Thoracic aorta (tissue), 2 donors: Measurements from ENCODE around the gene MAP3K13. TPM values are rescaled to one million over a fixed set of nuclear protein-coding genes. Genes with fewer than 3 reads are reported as not detected.

Experiments
- ATAC-seq: fragments of 150-250 bp; one replicate; pipeline ENCODE4 v1.8.0; 2017; ENCODE audit warnings: low read depth; ENCODE audit not compliant: insufficient number of reproducible peaks, low FRiP score
- DNase-seq: peaks from one replicate; pipeline ENCODE4 v3.0.0-alpha.2; 2020; ENCODE audit warnings: low spot score
- H3K27ac ChIP-seq, 2 donors: fragments of 200-600 bp; sonication (generic); 1 replicate in 1 of 2; 2 replicates in 1 of 2; pipeline ENCODE4 v1.5.1; 2016; ENCODE audit warnings: mild to moderate bottlenecking in 2 of 2, moderate library complexity in 2 of 2
- H3K27me3 ChIP-seq: fragments of 200-600 bp; sonication (generic); replicated peaks from 2 replicates; pipeline ENCODE4 v1.6.0; 2016; ENCODE audit warnings: mild to moderate bottlenecking; ENCODE audit not compliant: insufficient read depth
- H3K36me3 ChIP-seq: fragments of 200-600 bp; sonication (generic); one replicate; pipeline ENCODE4 v1.5.1; 2016
- H3K4me1 ChIP-seq, 2 donors: fragments of 200-600 bp; sonication (generic); 1 replicate in 1 of 2; 2 replicates in 1 of 2; pipeline versions ENCODE4 v1.5.1 to v1.6.0; 2016; ENCODE audit warnings: low read depth in 2 of 2, mild to moderate bottlenecking in 1 of 2; ENCODE audit not compliant: control insufficient read depth in 1 of 2
- H3K4me3 ChIP-seq: fragments of 200-600 bp; sonication (generic); 2 replicates; pipeline ENCODE4 v1.5.1; 2016; ENCODE audit warnings: mild to moderate bottlenecking
- H3K9me3 ChIP-seq: fragments of 200-600 bp; sonication (generic); 2 replicates; pipeline ENCODE4 v1.5.1; 2016
- total RNA-seq, 2 donors: library from RNA; depleted of rRNA; stranded (reverse); fragments of >200 nt; gene quantifications; one replicate each; pipeline versions ENCODE4 v1.1.0 to v1.2.3, GENCODE V29; 2016
- TF ChIP-seq, protein P1 (sequence below): fragments of 200-600 bp; sonication (generic); IDR thresholded peaks from one replicate; pipeline ENCODE4 v1.5.1; 2019; ENCODE audit warnings: antibody characterized with exemption

Gene MAP3K13
- total RNA-seq, 2 donors from 2014 or later = 17.3 to 21.9 TPM

DNA sequence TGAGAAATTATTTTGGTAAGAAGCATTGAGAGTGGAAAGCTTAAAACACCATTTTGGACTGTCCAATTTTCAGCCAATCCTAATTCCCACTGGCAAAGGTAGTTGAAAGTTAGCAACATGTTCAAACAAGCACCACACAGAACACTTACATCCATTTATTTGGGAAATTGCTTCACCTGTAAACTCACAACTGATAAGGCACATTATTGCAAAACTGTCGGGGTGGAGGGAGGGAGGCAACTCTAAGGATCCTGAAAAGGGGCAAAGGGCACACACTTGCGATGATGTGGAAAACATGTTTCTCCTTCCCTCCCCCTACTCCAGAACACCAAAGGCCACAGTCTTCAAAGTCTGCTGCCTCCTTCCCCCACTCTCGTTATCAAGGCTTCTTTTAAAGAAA lies 126.5 kb downstream of the MAP3K13 start:
- H3K36me3 ChIP-seq = peaks cover 17% of the 10 kb centered on the region
- H3K4me3 ChIP-seq = no peak overlapping the region
- H3K9me3 ChIP-seq = no peaks in the 10 kb centered on the region
- ATAC-seq (no peak), DNase-seq (no peak)
- H3K27ac ChIP-seq = no peak overlapping the region
- no peaks in the 10 kb centered on the region for H3K4me1 ChIP-seq
- H3K27me3 ChIP-seq = no peaks in the 10 kb centered on the region
- TF ChIP-seq, protein P1, sequence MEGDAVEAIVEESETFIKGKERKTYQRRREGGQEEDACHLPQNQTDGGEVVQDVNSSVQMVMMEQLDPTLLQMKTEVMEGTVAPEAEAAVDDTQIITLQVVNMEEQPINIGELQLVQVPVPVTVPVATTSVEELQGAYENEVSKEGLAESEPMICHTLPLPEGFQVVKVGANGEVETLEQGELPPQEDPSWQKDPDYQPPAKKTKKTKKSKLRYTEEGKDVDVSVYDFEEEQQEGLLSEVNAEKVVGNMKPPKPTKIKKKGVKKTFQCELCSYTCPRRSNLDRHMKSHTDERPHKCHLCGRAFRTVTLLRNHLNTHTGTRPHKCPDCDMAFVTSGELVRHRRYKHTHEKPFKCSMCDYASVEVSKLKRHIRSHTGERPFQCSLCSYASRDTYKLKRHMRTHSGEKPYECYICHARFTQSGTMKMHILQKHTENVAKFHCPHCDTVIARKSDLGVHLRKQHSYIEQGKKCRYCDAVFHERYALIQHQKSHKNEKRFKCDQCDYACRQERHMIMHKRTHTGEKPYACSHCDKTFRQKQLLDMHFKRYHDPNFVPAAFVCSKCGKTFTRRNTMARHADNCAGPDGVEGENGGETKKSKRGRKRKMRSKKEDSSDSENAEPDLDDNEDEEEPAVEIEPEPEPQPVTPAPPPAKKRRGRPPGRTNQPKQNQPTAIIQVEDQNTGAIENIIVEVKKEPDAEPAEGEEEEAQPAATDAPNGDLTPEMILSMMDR = no peak

DNA sequence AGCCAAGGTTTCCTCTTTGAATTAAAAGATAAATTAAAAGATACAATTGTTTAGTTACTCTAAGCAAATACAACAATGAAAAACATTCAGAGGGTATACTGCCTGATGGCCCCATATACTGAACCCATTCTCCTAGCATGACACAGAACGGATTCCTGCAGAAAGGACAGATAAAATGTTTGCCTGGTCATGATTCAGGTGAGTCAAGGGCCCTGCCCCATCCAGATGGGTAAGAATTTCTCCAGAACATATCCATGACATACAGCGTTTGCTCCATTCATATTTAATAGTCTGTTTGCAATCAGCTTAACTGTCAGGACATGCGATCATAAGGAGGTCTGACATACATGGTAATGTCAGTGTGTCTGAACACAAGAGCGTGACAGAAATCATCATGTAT lies 127.3 kb downstream of the MAP3K13 start:
- TF ChIP-seq, protein P1 = no peak
- Histone ChIP-seq H3K36me3 (peaks cover 22% of the 10 kb centered on the region), H3K27ac (no peak overlapping the region), H3K9me3 (no peaks in the 10 kb centered on the region), H3K4me1 (no peaks in the 10 kb centered on the region), H3K27me3 (no peaks in the 10 kb centered on the region), H3K4me3 (no peak overlapping the region)
- ATAC-seq (no peak), DNase-seq (no peak)

DNA sequence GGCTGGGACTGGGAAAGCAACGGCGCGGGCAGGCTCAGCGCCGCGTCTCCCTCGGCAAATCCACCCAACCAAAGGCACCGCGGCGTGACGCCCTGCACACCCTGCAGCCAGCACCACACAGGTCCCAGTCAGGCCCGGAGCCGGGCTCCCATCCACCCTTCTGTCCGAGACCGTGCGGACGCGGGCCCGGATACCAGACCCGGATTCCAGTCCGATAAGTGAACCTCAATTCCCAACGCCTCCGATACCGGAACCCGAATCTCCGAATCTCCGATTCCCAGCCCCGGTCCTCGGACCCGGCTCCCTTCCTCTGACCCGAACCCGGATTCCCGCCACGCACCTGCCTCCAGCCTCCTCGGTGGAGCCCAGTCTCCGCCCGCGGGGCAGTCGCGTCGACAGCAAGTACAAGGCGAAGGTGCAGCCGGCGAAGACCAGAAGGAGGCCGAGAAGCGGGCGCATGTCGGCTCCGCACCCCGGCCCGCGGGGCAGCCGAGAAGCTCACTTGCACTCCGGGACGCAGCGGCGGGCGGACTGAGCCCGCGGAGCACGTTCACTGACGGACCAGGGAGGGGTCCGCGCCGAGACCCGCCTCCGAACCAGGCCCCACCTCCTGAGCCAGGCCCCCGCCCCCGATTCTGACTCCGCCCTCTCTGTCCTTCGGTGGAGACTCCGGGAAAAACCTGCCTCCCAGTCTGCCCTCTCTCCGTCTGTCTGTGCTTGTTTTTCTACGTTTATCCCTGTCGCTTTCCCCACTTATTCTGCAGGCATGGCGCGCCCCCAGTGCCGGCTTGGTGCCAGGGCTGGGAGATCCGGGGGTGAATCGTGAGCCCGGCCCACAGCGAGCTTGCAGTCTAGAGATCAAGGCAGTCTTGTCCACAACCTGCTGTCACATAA lies 135.8 kb downstream of the MAP3K13 start, which contains the start of gene TMEM41A:
TMEM41A (minus strand) TSS at position 533 of the 894 bp plus-strand sequence; CDS start at position 459, 74 bp downstream.
- Histone ChIP-seq H3K36me3 (peaks cover 11% of the 10 kb centered on the region), H3K9me3 (no peaks in the 10 kb centered on the region), H3K4me1 (peaks cover 13 to 14% of the 10 kb centered on the region in 2 donors), H3K4me3 (peak within 1 kb of the TSS; percentile 98), H3K27ac (peak within 1 kb of the TSS; percentile 80 to 82), H3K27me3 (no peaks in the 10 kb centered on the region)
- ATAC-seq (peak; percentile 93), DNase-seq (peak; percentile 67)
- TF ChIP-seq, protein P1 = no peak

DNA sequence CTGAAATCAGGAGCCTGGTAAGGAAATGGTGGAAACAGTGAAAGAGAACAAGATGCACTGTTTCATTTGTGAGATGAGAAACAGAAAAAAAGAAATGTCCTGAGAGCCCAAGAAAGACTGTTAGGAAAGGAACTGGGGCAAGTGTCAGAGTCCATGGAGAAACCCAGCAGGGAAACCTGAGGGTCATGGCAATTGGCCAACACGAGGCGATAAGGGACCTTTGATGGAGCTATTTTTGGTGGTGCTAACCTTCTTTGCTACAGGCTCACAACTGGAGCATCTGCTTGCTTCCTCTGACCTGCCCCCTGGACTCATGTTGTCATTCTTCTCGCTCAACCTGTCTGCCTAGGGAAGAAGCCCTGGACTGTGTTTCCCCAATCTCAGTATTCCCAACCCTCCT lies 140.1 kb downstream of the MAP3K13 start:
- no peak for DNase-seq
- TF ChIP-seq, protein P1 = no peak
- Histone ChIP-seq H3K27me3 (no peaks in the 10 kb centered on the region), H3K4me1 (peaks cover 0 to 3% of the 10 kb centered on the region in 2 donors), H3K27ac (no peak overlapping the region), H3K4me3 (no peak overlapping the region), H3K36me3 (no peaks in the 10 kb centered on the region), H3K9me3 (no peaks in the 10 kb centered on the region)
- no peak for ATAC-seq

DNA sequence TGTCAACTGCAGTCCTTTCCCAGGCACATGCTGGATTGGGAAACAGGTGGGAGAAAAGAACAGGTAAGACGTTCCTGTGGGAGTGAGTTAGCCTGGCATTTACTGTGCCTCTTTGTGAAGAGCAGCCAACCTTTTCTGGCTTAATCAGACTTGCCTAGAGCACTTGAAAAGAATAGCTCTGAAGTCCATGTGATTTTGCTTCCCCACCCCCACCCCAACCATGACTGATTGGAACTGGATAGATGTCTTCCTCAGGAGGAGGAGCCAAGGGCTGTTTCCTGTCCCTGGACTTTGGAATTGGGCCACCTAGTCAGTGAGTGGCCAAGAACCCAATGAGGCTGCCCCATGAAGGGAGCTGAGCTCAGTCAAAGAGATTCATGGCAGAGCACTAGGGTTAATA lies 140.6 kb downstream of the MAP3K13 start:
- peaks cover 0 to 3% of the 10 kb centered on the region in 2 donors for H3K4me1 ChIP-seq
- no peak overlapping the region for H3K4me3 ChIP-seq
- TF ChIP-seq, protein P1 = no peak
- H3K27me3 ChIP-seq = no peaks in the 10 kb centered on the region
- no peak overlapping the region for H3K27ac ChIP-seq
- H3K9me3 ChIP-seq = no peaks in the 10 kb centered on the region
- no peak for DNase-seq
- no peaks in the 10 kb centered on the region for H3K36me3 ChIP-seq
- ATAC-seq = no peak
